Heart left ventricle (tissue), 13 donors: ENCODE measurements around the gene DSE.

Source experiments
- POLR2A ChIP-seq, 2 donors: fragments of 450-650 bp; IDR thresholded peaks; one replicate each; pipeline ENCODE4 v1.6.1; 2017; ENCODE audit warnings: antibody characterized with exemption in 2 of 2, mild to moderate bottlenecking in 2 of 2, moderate library complexity in 2 of 2
- TF ChIP-seq, protein P1 (sequence below), 12 donors: fragments of 200-600 bp; sonication (generic) in 4 of 12; IDR thresholded peaks; one replicate each; pipeline versions ENCODE4 v1.5.0 to v1.8.0; 2018 to 2022; ENCODE audit warnings: antibody characterized with exemption in 12 of 12, mild to moderate bottlenecking in 5 of 12
- donor health status: ischemic (EF 13 %, LVEDD 7.1; RV severe dilation, severe dysfunction).
- donor health status: DM: no; HTN: yes; CAD: no.
- donor health status: DM: no; HTN: no; CAD: no.
- donor health status: ischemic (EF 25% LVEDD 6.9; RV normal size, moderate dysfunction).
- donor health status: ischemic (EF 25% LVEDD 5.7; RV mildly dilated, moderate dysfunction).
- donor health status: ischemic (EF 35%, LVEDD 5.7; RV mildly dilated, moderate dysfunction).
- donor health status: nonischemic (EF 11% LVEDD 7.7; RV severe dilation, severe dysfunction).
- donor health status: DM: yes; HTN: yes; CAD: no.
- donor health status: PGD.
- donor health status: ischemic (EF 29% LVEDD 5.4; RV normal size, mild dysfunction).
- donor health status: nonischemic (EF 23%, LVEDD 6.1; RV moderate dilation, normal function).

DNA sequence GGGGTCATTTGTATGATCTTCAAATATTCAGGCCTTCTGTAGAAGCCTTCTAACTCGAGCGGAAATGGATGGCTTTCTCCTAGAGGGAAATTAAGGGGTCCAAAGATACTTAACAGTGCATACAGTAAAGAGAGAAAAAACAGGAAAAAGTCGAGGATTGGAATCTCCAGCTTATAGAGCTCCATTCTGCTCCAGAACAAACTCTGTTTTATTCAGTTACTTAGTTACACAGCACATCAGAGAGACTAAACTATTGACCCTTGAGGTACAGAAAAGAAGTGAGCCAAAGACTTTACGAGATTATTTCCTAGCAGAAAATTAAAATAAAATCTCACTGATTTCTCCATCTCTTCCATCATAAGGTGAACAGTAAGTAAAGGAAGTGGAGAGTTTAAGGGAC is 43.8 kb upstream of the DSE start:
- TF ChIP-seq POLR2A (IDR thresholded peaks at IDR 0.05) = no peak
- TF ChIP-seq, protein P1, sequence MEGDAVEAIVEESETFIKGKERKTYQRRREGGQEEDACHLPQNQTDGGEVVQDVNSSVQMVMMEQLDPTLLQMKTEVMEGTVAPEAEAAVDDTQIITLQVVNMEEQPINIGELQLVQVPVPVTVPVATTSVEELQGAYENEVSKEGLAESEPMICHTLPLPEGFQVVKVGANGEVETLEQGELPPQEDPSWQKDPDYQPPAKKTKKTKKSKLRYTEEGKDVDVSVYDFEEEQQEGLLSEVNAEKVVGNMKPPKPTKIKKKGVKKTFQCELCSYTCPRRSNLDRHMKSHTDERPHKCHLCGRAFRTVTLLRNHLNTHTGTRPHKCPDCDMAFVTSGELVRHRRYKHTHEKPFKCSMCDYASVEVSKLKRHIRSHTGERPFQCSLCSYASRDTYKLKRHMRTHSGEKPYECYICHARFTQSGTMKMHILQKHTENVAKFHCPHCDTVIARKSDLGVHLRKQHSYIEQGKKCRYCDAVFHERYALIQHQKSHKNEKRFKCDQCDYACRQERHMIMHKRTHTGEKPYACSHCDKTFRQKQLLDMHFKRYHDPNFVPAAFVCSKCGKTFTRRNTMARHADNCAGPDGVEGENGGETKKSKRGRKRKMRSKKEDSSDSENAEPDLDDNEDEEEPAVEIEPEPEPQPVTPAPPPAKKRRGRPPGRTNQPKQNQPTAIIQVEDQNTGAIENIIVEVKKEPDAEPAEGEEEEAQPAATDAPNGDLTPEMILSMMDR (IDR thresholded peaks at IDR 0.05) = no peak
